H1 (cell line): Measurements from ENCODE around the gene PNPLA3. TPM values are rescaled to one million over a fixed set of nuclear protein-coding genes. Genes with fewer than 3 reads are reported as not detected.

Source experiments
- CTCF ChIA-PET: fragments of 300-600 bp; sonication (Branson Sonifier 250); formaldehyde crosslinking; loops from one replicate; lab custom pipeline; 2021; ENCODE audit not compliant: partially characterized antibody; lab: Charles Lee
- POLR2A ChIA-PET: fragments of 300-600 bp; sonication (Branson Sonifier 250); formaldehyde crosslinking; loops from one replicate; lab custom pipeline; 2021; ENCODE audit warnings: inconsistent platforms; ENCODE audit not compliant: partially characterized antibody; lab: Charles Lee
- DNase-seq, 2 experiments: peaks; one replicate each; pipeline versions ENCODE4 v3.0.0 to v3.0.0-alpha.2; 2010 to 2022; ENCODE audit warnings: low spot score in 2 of 2, low read depth in 1 of 2, mixed read lengths in 1 of 2
- FAIRE-seq: peaks from 2 replicates; lab custom pipeline; 2011; peaks lifted over from hg19 to GRCh38; lab: Jason Lieb, UNC
- H2AFZ ChIP-seq: 2 replicates; pipeline ENCODE4 v1.8.1; 2012; ENCODE audit warnings: low read length, inconsistent platforms
- H2AK5ac ChIP-seq: 2 replicates; pipeline ENCODE4 v1.6.1; 2013; ENCODE audit warnings: low read depth, low read length
- H2BK120ac ChIP-seq: replicated peaks from 2 replicates; pipeline ENCODE3; 2013; ENCODE audit warnings: low read depth, low read length, inconsistent platforms
- H2BK12ac ChIP-seq: 2 replicates; pipeline ENCODE4 v1.6.1; 2013; ENCODE audit warnings: low read depth, low read length
- H2BK15ac ChIP-seq: 2 replicates; pipeline ENCODE4 v1.6.1; 2013; ENCODE audit warnings: low read length
- H2BK20ac ChIP-seq: 2 replicates; pipeline ENCODE4 v1.6.1; 2013; ENCODE audit warnings: low read length
- H2BK5ac ChIP-seq: 2 replicates; pipeline ENCODE4 v1.6.1; 2013; ENCODE audit warnings: low read depth, low read length
- H3K14ac ChIP-seq: 2 replicates; pipeline ENCODE4 v1.6.1; 2013; ENCODE audit warnings: inconsistent platforms; ENCODE audit not compliant: insufficient read length
- H3K18ac ChIP-seq: 2 replicates; pipeline ENCODE4 v1.6.1; 2013; ENCODE audit warnings: low read length; ENCODE audit errors: extremely low read depth
- H3K23ac ChIP-seq: 2 replicates; pipeline ENCODE4 v1.6.1; 2013; ENCODE audit warnings: inconsistent platforms; ENCODE audit not compliant: insufficient read length
- H3K23me2 ChIP-seq: 2 replicates; pipeline ENCODE4 v1.6.1; 2013; ENCODE audit warnings: low read depth, low read length
- H3K27ac ChIP-seq: 2 replicates; pipeline ENCODE4 v1.6.1; 2011; ENCODE audit warnings: low read depth, low read length, inconsistent platforms
- H3K27me3 ChIP-seq, 4 experiments: replicated peaks in 1 of 4; 1 replicate in 1 of 4; 2 replicates in 3 of 4; pipeline versions ENCODE4 v1.6.1 to v1.8.1; 2011 to 2013; ENCODE audit warnings: low read length in 3 of 4, mild to moderate bottlenecking in 3 of 4, inconsistent platforms in 2 of 4, mixed read lengths in 2 of 4, moderate library complexity in 1 of 4; ENCODE audit not compliant: control insufficient read depth in 3 of 4, insufficient read depth in 3 of 4; ENCODE audit errors: extremely low read depth in 1 of 4
- H3K36me3 ChIP-seq, 4 experiments: 2 replicates each; pipeline versions ENCODE4 v1.6.1 to v1.8.1; 2011 to 2013; ENCODE audit warnings: mild to moderate bottlenecking in 4 of 4, low read length in 3 of 4, moderate library complexity in 2 of 4, control low read depth in 1 of 4, inconsistent platforms in 1 of 4; ENCODE audit not compliant: insufficient read depth in 4 of 4, control insufficient read depth in 2 of 4
- H3K4ac ChIP-seq: replicated peaks from 2 replicates; pipeline ENCODE3; 2013; ENCODE audit warnings: low read length, low read depth, mixed read lengths, inconsistent platforms; ENCODE audit not compliant: insufficient read length
- H3K4me1 ChIP-seq, 4 experiments: replicated peaks in 1 of 4; 1 replicate in 1 of 4; 2 replicates in 3 of 4; pipeline versions ENCODE4 v1.6.1 to v1.8.1; 2011 to 2013; ENCODE audit warnings: low read length in 3 of 4, inconsistent platforms in 2 of 4, mixed read lengths in 1 of 4; ENCODE audit not compliant: insufficient read depth in 4 of 4, control insufficient read depth in 3 of 4
- H3K4me2 ChIP-seq, 2 experiments: 2 replicates each; pipeline versions ENCODE4 v1.6.1 to v1.8.1; 2011 to 2013; ENCODE audit warnings: low read depth in 2 of 2, low read length in 2 of 2, control low read depth in 1 of 2, inconsistent platforms in 1 of 2, mild to moderate bottlenecking in 1 of 2; ENCODE audit not compliant: insufficient read depth in 1 of 2
- H3K4me3 ChIP-seq, 4 experiments: fragments of 200-600, 300-600 bp in 1 of 4; sonication (generic), shearing (Covaris generic), sonication (Bioruptor Twin) in 1 of 4; 2 replicates each; pipeline versions ENCODE4 v1.5.1 to v1.8.1; 2011 to 2016; ENCODE audit warnings: low read length in 4 of 4, low read depth in 3 of 4, control low read depth in 2 of 4, inconsistent platforms in 2 of 4, mild to moderate bottlenecking in 2 of 4, mixed read lengths in 1 of 4, moderate library complexity in 1 of 4; ENCODE audit not compliant: insufficient read depth in 2 of 4; ENCODE audit errors: extremely low read depth in 1 of 4
- H3K56ac ChIP-seq: replicated peaks from 2 replicates; pipeline ENCODE3; 2013; ENCODE audit warnings: low read depth, mild to moderate bottlenecking, mixed read lengths, low read length, inconsistent platforms; ENCODE audit not compliant: insufficient read length
- H3K79me1 ChIP-seq: 2 replicates; pipeline ENCODE4 v1.6.1; 2013; ENCODE audit warnings: low read depth, low read length, control low read depth
- H3K79me2 ChIP-seq, 2 experiments: 2 replicates each; pipeline versions ENCODE4 v1.6.1 to v1.8.1; 2012 to 2013; ENCODE audit warnings: low read length in 2 of 2, mild to moderate bottlenecking in 2 of 2, inconsistent platforms in 1 of 2; ENCODE audit not compliant: insufficient read depth in 2 of 2, control insufficient read depth in 1 of 2
- H3K9ac ChIP-seq, 4 experiments: replicated peaks in 1 of 4; 1 replicate in 1 of 4; 2 replicates in 3 of 4; pipeline versions ENCODE4 v1.6.1 to v1.8.1; 2011 to 2013; ENCODE audit warnings: low read depth in 3 of 4, low read length in 3 of 4, control low read depth in 2 of 4, mild to moderate bottlenecking in 2 of 4, moderate library complexity in 2 of 4, inconsistent platforms in 1 of 4; ENCODE audit errors: extremely low read depth in 1 of 4
- H3K9me3 ChIP-seq, 2 experiments: 2 replicates each; pipeline versions ENCODE4 v1.6.1 to v1.8.1; 2012 to 2013; ENCODE audit warnings: mild to moderate bottlenecking in 2 of 2, moderate library complexity in 2 of 2, control low read depth in 1 of 2, inconsistent platforms in 1 of 2, low read depth in 1 of 2, low read length in 1 of 2, mixed read lengths in 1 of 2; ENCODE audit not compliant: insufficient read depth in 2 of 2
- H4K20me1 ChIP-seq, 2 experiments: replicated peaks in 1 of 2; 2 replicates each; pipeline versions ENCODE3 to v1.8.1; 2011 to 2013; ENCODE audit warnings: inconsistent platforms in 2 of 2, low read length in 2 of 2, mild to moderate bottlenecking in 1 of 2; ENCODE audit not compliant: insufficient read depth in 2 of 2, control insufficient read depth in 1 of 2
- H4K5ac ChIP-seq: 2 replicates; pipeline ENCODE4 v1.6.1; 2013; ENCODE audit warnings: low read length, low read depth, mixed read lengths, inconsistent platforms; ENCODE audit not compliant: insufficient read length
- H4K8ac ChIP-seq: 2 replicates; pipeline ENCODE4 v1.8.0; 2013; ENCODE audit warnings: mild to moderate bottlenecking, moderate library complexity, low read length, inconsistent platforms; ENCODE audit not compliant: insufficient read depth; ENCODE audit errors: extremely low read depth
- H4K91ac ChIP-seq: replicated peaks from 2 replicates; pipeline ENCODE3; 2013; ENCODE audit warnings: low read length, mixed read lengths, inconsistent platforms; ENCODE audit not compliant: insufficient read length
- BACH1 ChIP-seq: IDR thresholded peaks from 2 replicates; pipeline ENCODE4 v1.6.1; 2012; ENCODE audit warnings: low read length, improper control_type of control experiment
- KDM5A ChIP-seq: fragments of 200-600 bp; IDR thresholded peaks from 2 replicates; pipeline ENCODE4 v1.7.1; 2012; ENCODE audit warnings: mild to moderate bottlenecking, low read length, inconsistent platforms, mixed read lengths
- TBP ChIP-seq: IDR thresholded peaks from 2 replicates; pipeline ENCODE4 v1.6.1; 2011; ENCODE audit warnings: low read depth, low read length, improper control_type of control experiment
- USF2 ChIP-seq: IDR thresholded peaks from 2 replicates; pipeline ENCODE4 v1.6.1; 2011; ENCODE audit warnings: low read length, improper control_type of control experiment
- WGBS, 2 experiments: shearing (Covaris generic) in 1 of 2; methylation state at CpG; one replicate each; pipeline versions ENCODE4 v1.1.6 to v1.1.7; 2013 to 2015; ENCODE audit warnings: low lambda C conversion rate in 2 of 2, mixed read lengths in 2 of 2, inconsistent platforms in 1 of 2, low coverage in 1 of 2, missing lambda C conversion rate in 1 of 2; ENCODE audit not compliant: insufficient replicate concordance in 2 of 2, insufficient coverage in 1 of 2, insufficient read length in 1 of 2; ENCODE audit errors: extremely low coverage in 1 of 2, missing lambda C conversion rate in 1 of 2; 5-methylcytosine and 5-hydroxymethylcytosine counted together
- polyA plus RNA-seq, 7 experiments: library from polyadenylated mRNA; depleted of rRNA in 3 of 7; stranded (reverse) in 5 of 7; unstranded in 2 of 7; fragments of >200 nt in 5 of 7; fragments of 200-250 nt in 2 of 7; gene quantifications; 1 replicate in 5 of 7; 2 replicates in 1 of 7; 4 replicates in 1 of 7; pipeline versions ENCODE4 v1.2.1 to v1.2.3, GENCODE V29; 2011 to 2013; ENCODE audit warnings: missing spikeins in 2 of 7, mixed read lengths in 2 of 7
- total RNA-seq: library from RNA; stranded (reverse); fragmentation: NEBNext Ultra II Directional; extraction: Animal tissue kit (Norgen Biotek cat#: 25700); gene quantifications from 2 replicates; pipeline ENCODE4 v1.2.1, GENCODE V29; 2021

Gene PNPLA3
- total and polyA plus RNA-seq, 2 of the 8 experiments (the other 6 are each of a cell fraction or from before 2014, with no cell fraction given), result 17.5 to 23.4 TPM

GRCh38 chr22:43885786-43886185, 37.8 kb upstream of the PNPLA3 start:
- H3K9me3 ChIP-seq, result no peaks in the 10 kb centered on the region

More at GRCh38 chr22:43885786-43886185, 37.8 kb upstream of the PNPLA3 start:
- no peak for TF ChIP-seq TBP
- TF ChIP-seq BACH1, result no peak
- no peak for TF ChIP-seq KDM5A
- TF ChIP-seq USF2, result no peak
- 91% methylated on average over 6 of the region's 6 CpGs; no CpG with 5 or more reads in 1 of the 2 experiments for WGBS, 2 experiments
- no peak overlapping the region for H3K56ac ChIP-seq
- no peak overlapping the region for H2BK15ac ChIP-seq
- no peaks in the 10 kb centered on the region for H3K79me2 ChIP-seq
- H3K23me2 ChIP-seq, result no peaks in the 10 kb centered on the region; the same call in 1 of the 2 replicates
- peaks cover 0 to 15% of the 10 kb centered on the region in 2 experiments for H4K20me1 ChIP-seq
- no peak overlapping the region for H2BK12ac ChIP-seq
- ChIA-PET POLR2A (interaction anchor here (1.1 to 1.4 kb wide), 2 partner anchors 11 to 14 kb away, joined by 3 read pairs; no protein-coding TSS in a partner anchor), CTCF (interaction anchor here (0.6 to 7.5 kb wide), 15 partner anchors 9 to 471 kb away, joined by 3 to 226 read pairs (median 5); partner anchors contain the start of gene PNPLA5)
- H3K4me2 ChIP-seq, result no peak overlapping the region
- no peak overlapping the region for H3K4ac ChIP-seq
- H2BK120ac ChIP-seq, result no peak overlapping the region
- H3K4me3 ChIP-seq, result no peak overlapping the region
- no peak for DNase-seq
- no peak for FAIRE-seq
- no peak overlapping the region for H3K18ac ChIP-seq
- no peak overlapping the region for H2BK20ac ChIP-seq
- H3K27me3 ChIP-seq, result peaks cover 0 to 4% (median 1%) of the 10 kb centered on the region in 4 experiments; a peak in 3 of 7 replicates
- no peak overlapping the region for H4K91ac ChIP-seq
- H2AFZ ChIP-seq, result no peak overlapping the region
- H2BK5ac ChIP-seq, result no peak overlapping the region
- H3K14ac ChIP-seq, result no peak overlapping the region
- H3K23ac ChIP-seq, result no peak overlapping the region
- no peak overlapping the region for H3K27ac ChIP-seq
- H4K8ac ChIP-seq, result no peak overlapping the region
- no peaks in the 10 kb centered on the region for H3K79me1 ChIP-seq
- peaks cover 0 to 7% (median 3%) of the 10 kb centered on the region in 4 experiments; a peak in 5 of 7 replicates for H3K4me1 ChIP-seq
- H4K5ac ChIP-seq, result no peak overlapping the region
- H2AK5ac ChIP-seq, result no peak overlapping the region
- 0 out of 8 replicates have a peak, but pooled peaks cover 0 to 2% (median 0%) of the 10 kb centered on the region in 4 experiments for H3K36me3 ChIP-seq
- H3K9ac ChIP-seq, result no peak overlapping the region
